VCaP (cell line): ENCODE data around the gene TRPM1.

Source experiments
- H3K27ac ChIP-seq: fragments of 450-650 bp; 2 replicates; pipeline ENCODE4 v1.5.1; 2017
- TF ChIP-seq, protein P1 (sequence below): fragments of 450-650 bp; conservative IDR thresholded peaks from 2 replicates; pipeline ENCODE4 v1.5.1; 2017; ENCODE audit warnings: mild to moderate bottlenecking, moderate library complexity

TRPM1 gene

DNA sequence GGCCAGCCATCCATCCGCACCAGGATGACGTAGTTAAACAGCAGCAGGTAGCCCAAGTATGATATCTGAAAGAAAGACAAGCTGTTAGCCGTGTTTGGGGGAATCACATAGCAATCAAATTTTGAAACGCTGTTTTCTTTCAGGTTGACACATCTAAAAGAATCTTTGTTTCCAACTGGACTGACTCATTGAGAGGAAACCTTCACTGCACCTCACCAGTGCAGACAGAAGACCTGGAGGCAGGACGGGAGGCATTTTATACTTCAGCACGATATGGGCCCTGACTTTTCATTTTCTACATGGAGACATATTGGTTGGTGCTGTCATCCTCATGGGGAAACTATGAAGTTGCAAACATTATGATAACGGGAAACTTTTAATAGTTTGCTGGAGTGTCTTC is 65.9 kb downstream of the TRPM1 start:
- TF ChIP-seq, protein P1, sequence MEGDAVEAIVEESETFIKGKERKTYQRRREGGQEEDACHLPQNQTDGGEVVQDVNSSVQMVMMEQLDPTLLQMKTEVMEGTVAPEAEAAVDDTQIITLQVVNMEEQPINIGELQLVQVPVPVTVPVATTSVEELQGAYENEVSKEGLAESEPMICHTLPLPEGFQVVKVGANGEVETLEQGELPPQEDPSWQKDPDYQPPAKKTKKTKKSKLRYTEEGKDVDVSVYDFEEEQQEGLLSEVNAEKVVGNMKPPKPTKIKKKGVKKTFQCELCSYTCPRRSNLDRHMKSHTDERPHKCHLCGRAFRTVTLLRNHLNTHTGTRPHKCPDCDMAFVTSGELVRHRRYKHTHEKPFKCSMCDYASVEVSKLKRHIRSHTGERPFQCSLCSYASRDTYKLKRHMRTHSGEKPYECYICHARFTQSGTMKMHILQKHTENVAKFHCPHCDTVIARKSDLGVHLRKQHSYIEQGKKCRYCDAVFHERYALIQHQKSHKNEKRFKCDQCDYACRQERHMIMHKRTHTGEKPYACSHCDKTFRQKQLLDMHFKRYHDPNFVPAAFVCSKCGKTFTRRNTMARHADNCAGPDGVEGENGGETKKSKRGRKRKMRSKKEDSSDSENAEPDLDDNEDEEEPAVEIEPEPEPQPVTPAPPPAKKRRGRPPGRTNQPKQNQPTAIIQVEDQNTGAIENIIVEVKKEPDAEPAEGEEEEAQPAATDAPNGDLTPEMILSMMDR = no peak
- no peak overlapping the region for H3K27ac ChIP-seq

DNA sequence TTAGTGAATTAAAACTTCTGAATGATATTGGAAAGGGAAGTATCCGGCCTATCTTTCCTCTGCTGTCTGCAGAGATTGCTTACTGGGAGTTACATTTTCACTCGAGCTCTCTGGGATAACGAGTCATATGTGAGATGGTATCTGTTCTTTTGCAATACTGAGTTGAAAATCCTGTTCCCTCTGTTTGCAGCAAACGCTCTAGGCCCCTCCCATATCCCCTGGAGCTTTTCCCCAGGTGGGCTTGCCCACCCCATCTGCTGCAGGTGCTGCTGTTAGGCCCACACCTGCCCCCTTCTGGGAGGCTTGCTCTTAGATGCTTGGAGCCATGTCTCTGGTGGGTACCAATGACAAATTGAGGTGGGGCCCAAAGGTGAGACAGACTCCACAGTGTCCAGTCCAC is 67.4 kb downstream of the TRPM1 start:
- H3K27ac ChIP-seq = peak overlapping the region; percentile 34
- TF ChIP-seq, protein P1 = no peak

DNA sequence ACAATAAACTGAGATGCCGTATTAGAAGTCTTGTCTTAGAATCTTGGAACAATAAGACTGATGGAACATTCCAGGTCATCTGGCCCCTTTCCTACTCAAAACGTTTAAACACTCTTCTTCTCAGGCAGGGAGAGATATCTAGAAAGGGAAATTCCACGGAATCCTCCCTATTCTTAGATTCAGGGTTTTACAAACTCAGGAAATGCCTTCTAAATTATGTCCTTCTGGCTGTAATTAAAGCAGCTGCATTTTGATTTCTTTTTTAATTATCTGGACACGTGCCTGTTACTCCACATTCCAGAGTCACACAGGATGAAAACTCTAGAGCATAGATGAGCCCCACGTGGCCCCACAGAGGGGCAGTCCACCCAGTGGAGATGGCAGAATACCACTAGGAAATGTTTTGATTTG is 68.6 kb downstream of the TRPM1 start:
- no peak overlapping the region for H3K27ac ChIP-seq
- TF ChIP-seq, protein P1 = no peak

DNA sequence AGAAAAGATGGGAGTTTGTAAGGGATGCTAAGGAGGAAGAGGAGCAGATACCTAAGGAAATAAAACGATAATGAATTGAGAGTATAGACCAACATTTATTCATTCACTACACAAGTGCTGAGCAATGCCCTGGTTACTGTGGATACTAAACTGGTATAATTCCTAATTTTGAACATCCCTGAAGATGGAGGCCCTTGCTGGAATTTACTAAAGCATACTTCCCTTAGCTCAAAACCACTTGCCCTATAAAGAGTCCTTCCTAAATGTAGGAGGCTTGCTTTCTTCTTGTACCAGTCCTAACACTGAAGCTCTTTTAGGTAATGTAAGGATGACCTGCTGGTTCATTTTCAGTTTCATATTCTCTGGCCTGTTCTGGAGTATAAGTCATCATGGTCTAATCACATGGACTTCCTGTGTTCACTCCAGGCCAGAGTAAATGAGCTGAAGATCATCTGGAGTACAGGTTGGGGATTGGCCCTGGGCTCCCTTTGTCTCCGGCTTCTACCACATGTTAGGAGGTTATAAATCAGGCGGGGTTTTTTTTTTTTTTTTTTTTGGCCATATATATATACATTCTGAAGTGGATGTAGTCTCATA is 70.0 kb downstream of the TRPM1 start:
- no peak overlapping the region for H3K27ac ChIP-seq
- TF ChIP-seq, protein P1 = no peak

DNA sequence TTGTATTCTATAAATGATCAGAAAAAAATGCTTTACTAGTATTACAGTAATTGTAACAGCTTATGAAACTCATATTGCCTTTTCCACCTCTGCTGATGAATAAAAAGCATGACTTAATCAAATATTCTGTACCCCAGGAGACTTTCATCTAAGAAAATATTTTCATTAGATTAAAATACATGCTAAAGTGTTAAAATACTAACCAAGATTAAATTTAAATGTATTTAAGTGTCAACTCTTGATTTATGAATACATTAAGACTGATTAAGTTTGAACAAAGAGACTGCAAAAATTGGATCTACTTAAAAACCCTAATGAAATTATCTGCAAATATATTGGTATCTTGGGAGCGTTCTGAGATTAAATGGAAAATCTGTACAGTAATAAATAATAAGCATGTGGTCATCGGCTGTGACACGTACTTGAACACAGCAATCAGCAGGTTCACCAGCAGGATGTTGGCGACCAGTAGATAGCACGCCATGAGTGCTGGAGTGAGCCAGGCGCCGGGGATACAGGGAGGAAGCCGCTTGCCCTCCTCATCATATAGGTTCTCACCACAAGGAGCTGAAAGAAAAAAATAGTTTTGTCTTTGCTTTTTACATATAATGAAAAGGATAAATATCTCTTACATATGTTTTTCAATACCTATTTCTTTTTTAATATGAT is 73.5 kb downstream of the TRPM1 start:
- TF ChIP-seq, protein P1 = no peak
- H3K27ac ChIP-seq = no peak overlapping the region

DNA sequence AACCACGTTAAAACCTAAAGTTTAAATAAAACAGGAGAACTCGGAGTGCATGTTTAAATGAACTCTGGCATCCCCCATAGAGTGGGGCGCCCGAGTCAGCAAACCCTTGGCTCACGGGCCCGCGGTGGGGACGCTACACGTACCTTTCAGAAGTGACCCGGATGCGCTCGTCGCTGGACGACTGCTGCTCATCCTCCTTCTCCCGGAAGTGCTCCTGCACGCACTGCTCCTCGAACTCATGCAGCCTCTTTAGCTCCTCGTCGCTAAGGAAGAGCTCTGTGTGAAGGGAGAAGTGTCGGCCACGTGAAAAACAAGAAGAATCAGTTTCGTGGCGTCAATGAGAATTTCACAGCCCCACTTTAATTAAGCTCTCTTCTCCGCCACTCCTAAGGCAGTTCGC is 75.5 kb downstream of the TRPM1 start:
- TF ChIP-seq, protein P1 = no peak
- no peak overlapping the region for H3K27ac ChIP-seq

DNA sequence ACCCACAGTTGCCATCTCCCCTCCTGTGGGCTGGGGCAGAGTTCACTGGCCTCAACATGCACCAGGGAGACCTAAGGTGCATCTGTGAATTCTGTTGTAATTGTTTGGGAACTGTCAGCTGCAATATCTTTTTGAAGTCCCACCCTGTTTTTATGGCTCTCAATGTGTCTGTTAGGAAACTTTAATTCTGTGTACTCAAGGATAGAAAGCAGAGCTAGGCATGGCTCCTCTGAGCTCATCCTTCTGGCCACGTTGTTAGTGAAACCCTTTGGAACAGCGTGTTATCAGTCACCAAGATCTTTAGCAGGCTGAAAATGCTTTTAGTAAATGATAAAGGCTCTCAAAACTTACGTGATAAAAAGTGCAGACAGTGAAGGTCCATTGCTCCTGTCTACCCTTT is 76.5 kb downstream of the TRPM1 start:
- TF ChIP-seq, protein P1 = no peak
- H3K27ac ChIP-seq = peak overlapping the region; percentile 17; the same call in 1 of the 2 replicates
